PC-3 (cell line): ENCODE measurements around the gene SNAI3. TPM values are rescaled to one million over a fixed set of nuclear protein-coding genes. Genes with fewer than 3 reads are reported as not detected.

Experiments used
- ATAC-seq: fragments of 200-7000 bp; cut with Tn5 transposase; 2 replicates; pipeline ENCODE4 v1.9.1; 2020; ENCODE audit warnings: mild to moderate bottlenecking, moderate library complexity
- BruUV-seq: library from RNA; stranded (reverse); fragments of 400-500 nt; replicated peaks from 2 replicates; lab custom pipeline; 2021; lab: Mats Ljungman, UMichigan
- CTCF ChIA-PET: fragments of 300-600 bp; sonication (Branson Sonifier 250); formaldehyde crosslinking; loops from one replicate; lab custom pipeline; 2022; ENCODE audit warnings: antibody characterized with exemption; lab: Charles Lee
- POLR2A ChIA-PET: fragments of 300-600 bp; sonication (Branson Sonifier 250); formaldehyde crosslinking; loops from one replicate; lab custom pipeline; 2022; ENCODE audit warnings: antibody characterized with exemption; ENCODE audit not compliant: unreplicated experiment; lab: Charles Lee
- DNase-seq: peaks from one replicate; pipeline ENCODE4 v3.0.0-alpha.2; 2015
- H2AFZ ChIP-seq: fragments of 300-600 bp; sonication (generic); 2 replicates; pipeline ENCODE4 v1.6.0; 2016; ENCODE audit warnings: antibody characterized with exemption, low read length
- H3F3A ChIP-seq: fragments of 300-600 bp; sonication (generic); one replicate; pipeline ENCODE4 v1.6.0; 2017; ENCODE audit warnings: antibody characterized with exemption, low read length, control low read depth, mild to moderate bottlenecking; ENCODE audit not compliant: unreplicated experiment
- H3K27ac ChIP-seq: fragments of 300-600 bp; sonication (generic); 2 replicates; pipeline ENCODE4 v1.5.1; 2016; ENCODE audit warnings: mild to moderate bottlenecking, low read length
- H3K27me3 ChIP-seq: fragments of 300-600 bp; sonication (generic); 2 replicates; pipeline ENCODE4 v1.6.1; 2016; ENCODE audit warnings: low read length, mixed read lengths
- H3K36me3 ChIP-seq: fragments of 300-600 bp; sonication (generic); 2 replicates; pipeline ENCODE4 v1.6.1; 2016; ENCODE audit warnings: low read depth, mixed run types, low read length, mixed read lengths
- H3K4me1 ChIP-seq: fragments of 300-600 bp; sonication (generic); 2 replicates; pipeline ENCODE4 v1.5.1; 2016; ENCODE audit warnings: low read length; ENCODE audit not compliant: insufficient read depth
- H3K4me2 ChIP-seq: fragments of 300-600 bp; sonication (generic); 2 replicates; pipeline ENCODE4 v1.6.0; 2016; ENCODE audit warnings: low read length
- H3K4me3 ChIP-seq: fragments of 300-600 bp; sonication (generic); 2 replicates; pipeline ENCODE4 v1.5.1; 2016; ENCODE audit warnings: mild to moderate bottlenecking, low read length, mixed read lengths
- H3K79me2 ChIP-seq: fragments of 300-600 bp; sonication (generic); 2 replicates; pipeline ENCODE4 v1.6.1; 2017; ENCODE audit warnings: low read length, mixed read lengths
- H3K9ac ChIP-seq: fragments of 300-600 bp; sonication (generic); 2 replicates; pipeline ENCODE4 v1.6.0; 2016; ENCODE audit warnings: mild to moderate bottlenecking, low read length
- H3K9me2 ChIP-seq: fragments of 300-600 bp; sonication (generic); replicated peaks from 2 replicates; pipeline ENCODE4 v1.6.1; 2016; ENCODE audit warnings: mixed run types, low read length, mixed read lengths
- H3K9me3 ChIP-seq: fragments of 300-600 bp; sonication (generic); 2 replicates; pipeline ENCODE4 v1.6.1; 2016; ENCODE audit warnings: low read length, mixed read lengths
- H4K20me1 ChIP-seq: fragments of 300-600 bp; sonication (generic); 2 replicates; pipeline ENCODE4 v1.6.1; 2016; ENCODE audit warnings: low read length, mixed read lengths
- CTCF ChIP-seq: fragments of 300-600 bp; sonication (generic); conservative IDR thresholded peaks from 2 replicates; pipeline ENCODE4 v1.5.1; 2017; ENCODE audit warnings: antibody characterized with exemption, low read depth, mild to moderate bottlenecking, low read length
- EZH2 ChIP-seq: fragments of 300-600 bp; sonication (generic); IDR thresholded peaks from one replicate; pipeline ENCODE4 v1.6.1; 2017; ENCODE audit warnings: antibody characterized with exemption, mild to moderate bottlenecking, low read length; ENCODE audit not compliant: unreplicated experiment
- EZH2phosphoT487 ChIP-seq: fragments of 300-600 bp; sonication (generic); IDR thresholded peaks from 2 replicates; pipeline ENCODE4 v1.6.1; 2018; ENCODE audit warnings: mild to moderate bottlenecking, antibody characterized with exemption, low read length, borderline replicate concordance
- intact Hi-C: fragments of 100-400 bp; cut with micrococcal nuclease; formaldehyde crosslinking; loops from 2 replicates; pipeline ENCODE4 v1.9.0; 2023
- total RNA-seq: library from RNA; depleted of rRNA; stranded (reverse); fragments of >200 nt; gene quantifications from 2 replicates; pipeline ENCODE4 v1.2.3, GENCODE V29; 2014

Gene SNAI3
- total RNA-seq, 1 experiment from 2014 or later = 0.22 TPM

- CTCF ChIA-PET = no interaction called here
- BruUV-seq = no TSS peak
- H3K9me3 ChIP-seq = no peaks in the 10 kb centered on the region
- H3K4me2 ChIP-seq = peak overlapping the region; percentile 28
- H2AFZ ChIP-seq = no peak overlapping the region
- intact Hi-C loops = no loop called here
- DNase-seq (no peak), ATAC-seq (no peak)
- no peaks in the 10 kb centered on the region for H3K27me3 ChIP-seq
- POLR2A ChIA-PET = no interaction called here
- 0 out of 2 replicates have a peak, but pooled peaks cover 3% of the 10 kb centered on the region for H4K20me1 ChIP-seq
- no peaks in the 10 kb centered on the region for H3K9me2 ChIP-seq
- no peak overlapping the region for H3K27ac ChIP-seq
- TF ChIP-seq EZH2phosphoT487 = no peak
- TF ChIP-seq CTCF = no peak
- no peak for TF ChIP-seq EZH2
- H3F3A ChIP-seq = no peaks in the 10 kb centered on the region
- H3K79me2 ChIP-seq = peaks cover 18% of the 10 kb centered on the region
- H3K4me3 ChIP-seq = no peak overlapping the region
- no peak overlapping the region for H3K9ac ChIP-seq
- no peaks in the 10 kb centered on the region for H3K36me3 ChIP-seq
- H3K4me1 ChIP-seq = no peaks in the 10 kb centered on the region; the same call in 1 of the 2 replicates
These were observed 24.8 kb downstream of the SNAI3 start for GRCh38 chr16:88661468-88661867.

- Histone ChIP-seq H3K4me1 (no peaks in the 10 kb centered on the region; the same call in 1 of the 2 replicates), H3K79me2 (peaks cover 18% of the 10 kb centered on the region), H3K36me3 (no peaks in the 10 kb centered on the region), H3K9me2 (no peaks in the 10 kb centered on the region), H3K9me3 (no peaks in the 10 kb centered on the region), H3K9ac (no peak overlapping the region), H3K4me3 (no peak overlapping the region), H3K27me3 (no peaks in the 10 kb centered on the region), H4K20me1 (0 out of 2 replicates have a peak, but pooled peaks cover 3% of the 10 kb centered on the region), H3K4me2 (no peak overlapping the region), H3F3A (no peaks in the 10 kb centered on the region), H3K27ac (no peak overlapping the region), H2AFZ (no peak overlapping the region)
- no TSS peak for BruUV-seq
- CTCF ChIA-PET = no interaction called here
- intact Hi-C loops = no loop called here
- ATAC-seq = no peak
- POLR2A ChIA-PET = no interaction called here
- no peak for TF ChIP-seq EZH2
- no peak for TF ChIP-seq EZH2phosphoT487
- TF ChIP-seq CTCF = no peak
- no peak for DNase-seq
These were observed 27.1 kb downstream of the SNAI3 start for GRCh38 chr16:88659160-88659559.

DNA sequence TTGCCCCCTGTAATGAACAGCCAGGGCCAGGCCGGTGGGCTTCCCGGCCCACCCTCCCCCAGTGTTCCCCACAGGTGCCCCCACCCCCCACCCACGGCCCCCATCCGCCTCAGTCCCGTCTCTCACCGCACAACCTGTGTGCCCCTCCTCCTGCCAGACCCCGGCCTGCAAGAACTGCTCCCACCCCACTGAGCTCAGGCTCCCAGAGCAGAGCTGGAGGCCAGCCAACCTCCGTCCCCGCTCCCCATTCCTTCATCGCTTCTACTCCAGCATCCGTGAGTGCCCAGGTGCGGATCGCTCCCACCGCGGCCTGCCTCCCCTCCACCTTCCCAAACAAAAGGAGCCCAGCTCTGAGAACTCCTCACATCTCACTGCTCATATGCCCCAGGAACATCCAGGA is 27.6 kb downstream of the SNAI3 start:
- DNase-seq = no peak
- no peaks in the 10 kb centered on the region; the same call in 1 of the 2 replicates for H3K4me1 ChIP-seq
- ATAC-seq = no peak
- ChIA-PET CTCF (no interaction called here), POLR2A (no interaction called here)
- no peak overlapping the region for H2AFZ ChIP-seq
- intact Hi-C loops = no loop called here
- no peaks in the 10 kb centered on the region for H3K27me3 ChIP-seq
- TF ChIP-seq CTCF (no peak), EZH2 (no peak), EZH2phosphoT487 (no peak)
- H3K4me3 ChIP-seq = no peak overlapping the region
- no peaks in the 10 kb centered on the region for H3K36me3 ChIP-seq
- no peak overlapping the region for H3K4me2 ChIP-seq
- BruUV-seq = no TSS peak
- no peaks in the 10 kb centered on the region for H3F3A ChIP-seq
- H3K79me2 ChIP-seq = peaks cover 18% of the 10 kb centered on the region
- H3K9me3 ChIP-seq = no peaks in the 10 kb centered on the region
- H3K27ac ChIP-seq = no peak overlapping the region
- H3K9me2 ChIP-seq = no peaks in the 10 kb centered on the region
- no peak overlapping the region for H3K9ac ChIP-seq
- 0 out of 2 replicates have a peak, but pooled peaks cover 3% of the 10 kb centered on the region for H4K20me1 ChIP-seq
